HG03354 (cell line): ENCODE results near the gene TMEM88.

Experiments used
- ATAC-seq: cut with Tn5 transposase; IDR thresholded peaks from one replicate; pipeline ENCODE4 v1.9.1; 2021; ENCODE audit warnings: mild to moderate bottlenecking; ENCODE audit not compliant: unreplicated experiment, poor library complexity, severe bottlenecking

The TMEM88 gene

DNA sequence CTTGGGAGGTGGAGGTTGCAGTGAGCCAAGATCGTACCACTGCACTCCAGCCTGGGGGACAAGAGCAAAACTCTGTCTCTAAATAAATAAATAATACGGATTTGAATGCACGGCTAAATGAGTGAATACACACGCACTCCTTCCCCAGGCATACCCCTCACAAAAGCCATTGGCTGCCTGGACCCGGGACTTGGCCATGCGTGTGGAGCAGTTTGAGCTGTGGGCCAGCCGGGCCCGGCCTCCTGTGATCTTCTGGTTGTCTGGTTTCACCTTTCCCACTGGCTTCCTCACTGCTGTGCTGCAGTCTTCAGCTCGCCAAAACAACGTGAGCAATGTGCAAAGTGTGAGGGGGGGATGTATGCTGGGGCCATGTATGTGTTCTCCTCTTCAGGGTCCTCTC is 22.4 kb upstream of the TMEM88 start:
- ATAC-seq = no peak

DNA sequence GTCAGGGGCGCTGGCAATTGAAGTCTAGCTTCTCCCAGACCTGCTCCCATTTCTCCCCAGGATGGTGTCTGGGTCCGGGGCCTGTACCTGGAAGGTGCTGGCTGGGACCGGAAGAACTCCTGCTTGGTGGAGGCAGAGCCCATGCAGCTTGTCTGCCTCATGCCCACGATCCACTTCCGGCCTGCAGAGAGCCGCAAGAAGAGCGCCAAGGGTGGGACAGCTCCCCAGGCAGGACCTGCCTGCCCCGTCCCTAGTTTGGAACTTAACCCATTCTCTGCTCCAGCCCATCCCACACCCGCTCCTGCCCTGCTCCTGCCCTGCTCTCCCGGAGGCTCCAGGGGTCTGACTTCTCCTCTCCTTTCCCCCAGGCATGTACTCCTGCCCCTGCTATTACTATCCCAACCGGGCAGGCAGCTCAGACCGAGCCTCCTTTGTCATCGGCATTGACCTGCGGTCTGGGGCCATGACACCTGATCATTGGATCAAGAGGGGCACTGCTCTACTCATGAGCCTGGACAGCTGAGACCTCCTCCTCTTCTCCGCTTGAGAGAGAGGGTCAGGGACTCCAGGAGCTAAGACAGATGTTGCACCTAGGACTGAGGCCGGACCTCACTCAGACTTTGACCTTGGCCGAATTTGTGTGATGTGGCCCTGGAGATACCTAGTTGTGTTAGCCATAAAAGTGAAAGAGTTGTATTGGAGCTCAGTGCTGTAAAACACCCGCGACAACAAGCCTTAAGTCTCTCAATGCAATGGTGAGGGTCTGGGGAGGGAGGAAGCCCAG is 21.7 kb upstream of the TMEM88 start:
- no peak for ATAC-seq

DNA sequence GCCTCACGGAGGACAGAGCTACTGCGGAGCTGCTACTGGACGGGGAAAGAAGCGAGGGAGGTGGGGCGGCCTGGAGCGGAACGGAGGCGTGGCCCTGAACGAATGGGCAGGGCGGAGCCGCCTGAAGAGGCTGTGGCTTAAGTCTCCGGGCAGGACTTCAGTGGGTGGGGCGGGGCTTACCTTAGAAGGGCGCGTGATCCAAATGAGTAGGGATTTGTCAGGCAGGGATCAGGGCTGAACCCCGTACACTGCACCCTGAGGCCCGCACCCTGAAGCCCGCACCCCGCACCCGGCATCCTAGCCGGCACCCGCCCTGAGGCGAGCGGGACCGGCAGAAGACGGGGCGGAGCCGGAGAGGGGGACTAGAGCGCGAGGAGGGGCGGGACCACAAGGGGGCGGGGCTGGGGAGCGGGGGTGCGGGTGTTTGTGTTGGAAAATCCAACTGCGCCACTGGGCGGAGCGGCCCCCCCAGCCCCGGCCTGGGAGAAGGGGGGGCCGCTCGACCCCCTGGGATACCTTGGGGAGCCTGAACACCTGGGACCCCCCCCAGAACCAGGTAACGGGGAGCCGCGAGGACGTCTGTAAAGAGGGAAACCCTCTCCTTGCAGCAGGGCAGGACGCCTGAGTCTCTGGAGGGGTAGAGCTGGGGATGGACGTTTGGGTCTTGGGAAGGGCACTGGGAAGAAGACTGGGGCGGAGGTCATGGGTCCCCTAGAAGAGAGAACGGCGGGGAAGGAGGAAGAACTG is 20.9 kb upstream of the TMEM88 start, which contains the start of gene KDM6B:
Gene KDM6B, plus strand, starts transcription at position 423 of the 747 bp plus-strand sequence. CDS start 11,338 bp downstream, outside the sequence.
- ATAC-seq = peak; percentile 53

DNA sequence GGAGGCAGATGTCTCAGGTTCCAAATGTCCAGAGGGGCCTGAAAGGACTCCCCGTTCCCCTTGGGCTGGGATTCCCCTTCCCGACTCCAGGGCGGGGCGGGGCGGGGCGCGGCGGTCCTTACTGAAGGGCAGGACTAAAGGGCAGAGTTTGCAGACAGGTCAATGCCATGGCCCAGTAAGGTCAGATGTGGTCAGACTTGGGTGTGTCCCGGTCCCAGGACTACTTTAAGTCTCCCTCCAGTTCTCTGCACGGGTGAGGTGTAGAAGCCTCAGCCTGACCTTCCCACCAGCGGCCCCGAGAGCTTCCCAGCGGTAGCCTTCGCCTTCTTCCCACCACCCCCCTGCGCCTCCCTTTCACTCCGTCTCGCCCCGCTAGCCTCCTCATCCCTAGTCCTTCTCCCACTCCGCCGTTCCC is 20.3 kb upstream of the TMEM88 start:
- no peak for ATAC-seq

DNA sequence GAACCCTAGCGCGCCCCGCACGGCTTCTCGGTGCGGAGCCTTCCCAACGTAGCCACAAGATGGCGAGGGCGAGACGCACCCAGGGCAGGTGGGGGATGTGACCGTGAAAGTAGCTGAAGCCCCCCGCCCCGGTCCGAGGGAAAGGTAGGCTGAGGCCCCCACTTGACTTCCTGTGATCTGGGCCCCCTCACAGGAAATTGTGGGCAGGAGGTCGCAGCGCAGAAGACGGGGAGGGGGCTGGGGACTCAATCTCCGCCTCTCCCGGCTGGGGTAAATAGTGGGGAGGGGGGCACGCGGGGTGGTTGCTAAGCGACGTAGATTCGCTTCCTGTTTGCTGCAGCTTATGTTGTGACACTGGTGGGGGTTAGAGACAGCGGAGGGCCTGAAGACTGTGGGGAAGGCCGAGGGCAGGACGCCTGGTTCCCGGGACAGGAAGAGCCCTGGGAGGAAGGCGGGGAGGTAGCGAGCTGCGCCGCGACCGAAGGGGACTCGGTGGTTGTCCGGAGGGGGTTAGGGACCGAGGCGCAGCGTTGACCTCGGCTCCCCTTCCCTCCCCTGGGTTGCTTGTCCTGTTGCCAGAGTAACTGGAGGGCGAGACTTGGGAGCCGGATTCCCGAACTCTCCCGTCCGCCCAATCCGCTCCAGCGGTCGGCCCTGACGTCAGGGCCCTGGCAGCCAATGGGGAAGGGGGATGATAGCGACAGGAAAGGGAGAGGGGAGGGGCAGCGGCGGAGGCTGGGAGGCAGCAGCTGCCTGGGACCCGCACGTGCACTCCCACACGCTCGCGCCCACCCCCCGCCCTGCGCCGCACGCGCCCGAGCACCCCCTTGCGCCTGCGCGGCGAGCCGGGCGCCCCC is 19.7 kb upstream of the TMEM88 start:
- peak; percentile 44 for ATAC-seq

- ATAC-seq = peak; percentile 37
These were observed 18.9 kb upstream of the TMEM88 start for GRCh38 chr17:7835814-7836595.

GRCh38 chr17:7836596-7837407 is 18.1 kb upstream of the TMEM88 start:
- ATAC-seq = no peak

DNA sequence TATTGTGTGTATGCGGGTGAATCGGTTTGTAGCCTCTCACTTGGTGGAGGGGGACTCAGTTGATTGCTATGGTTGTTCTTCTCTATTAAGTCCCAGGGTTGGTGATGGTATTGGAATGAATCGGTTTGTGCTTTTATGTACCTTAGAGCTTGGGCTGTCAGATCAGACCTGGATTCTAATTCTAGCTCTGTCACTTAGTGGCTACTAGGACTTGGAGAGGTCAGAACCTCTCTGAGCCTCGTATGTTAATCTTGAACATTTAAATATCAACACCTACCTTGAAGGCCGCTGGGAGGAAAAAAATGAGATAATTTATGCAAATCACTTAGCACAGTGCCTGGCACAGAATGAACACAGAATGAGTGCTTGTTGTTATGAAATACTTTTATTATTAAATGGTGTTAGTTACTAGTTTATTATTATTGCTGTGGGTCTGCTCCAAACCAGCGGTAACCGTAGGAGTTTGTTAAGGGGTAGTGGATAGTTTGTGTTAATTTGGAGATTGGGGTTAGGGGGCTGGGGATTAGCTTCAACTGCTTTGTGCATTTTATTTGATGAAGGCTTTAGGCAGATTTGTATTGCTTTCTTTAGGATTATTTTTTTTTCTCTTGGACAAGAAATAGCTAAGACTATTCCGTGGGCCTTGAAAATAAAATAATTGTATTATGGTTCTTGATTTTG is 17.3 kb upstream of the TMEM88 start:
- no peak for ATAC-seq

DNA sequence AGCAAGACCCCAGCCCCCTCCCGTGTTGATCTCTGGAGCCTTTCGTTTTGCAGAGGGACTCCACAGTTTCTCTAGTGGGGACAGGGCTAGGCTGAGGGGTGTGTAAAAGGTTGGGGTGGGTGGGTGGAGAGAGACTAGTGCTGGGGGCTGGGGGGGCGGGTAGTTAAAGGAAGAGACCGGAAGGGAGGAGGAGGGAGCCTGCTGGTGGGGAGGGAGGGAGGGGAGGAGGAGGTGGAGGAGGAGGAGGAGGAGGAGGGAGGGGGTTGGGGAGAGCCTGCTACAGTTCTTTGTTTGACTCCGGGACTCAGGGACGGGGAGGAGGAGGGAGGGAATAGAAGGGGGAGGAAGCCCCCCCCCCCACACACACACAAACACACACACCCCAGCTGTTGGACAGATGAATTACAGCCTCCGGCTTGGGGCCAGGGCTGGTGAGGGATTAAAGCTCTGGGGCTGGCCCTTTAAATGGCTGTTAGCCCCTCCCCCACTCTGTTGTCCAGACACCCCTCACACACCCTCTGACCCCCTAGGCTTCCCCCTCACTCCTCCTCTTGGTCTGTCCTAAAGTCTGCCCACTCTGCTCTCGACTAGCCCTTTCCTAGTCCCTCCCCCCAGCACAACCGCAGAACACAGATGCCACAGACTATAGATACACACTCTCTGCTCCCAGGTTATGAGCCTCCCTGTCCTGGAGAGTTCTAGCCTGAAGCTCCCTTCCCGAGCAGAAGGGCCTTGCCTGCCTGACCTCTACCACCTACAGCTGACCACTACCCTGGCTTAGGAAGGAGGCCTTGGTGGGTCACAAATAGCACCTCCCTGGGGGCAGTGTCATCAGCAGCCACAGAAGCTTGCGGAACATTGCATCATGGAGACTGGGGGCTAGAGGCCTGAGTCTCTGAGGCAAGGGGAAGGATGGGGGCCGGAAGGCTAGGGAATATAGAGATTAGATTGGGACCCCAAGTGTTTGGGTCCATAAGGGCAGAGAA is 16.5 kb upstream of the TMEM88 start:
- no peak for ATAC-seq

- no peak for ATAC-seq
These were observed 15.5 kb upstream of the TMEM88 start for GRCh38 chr17:7839190-7839875.

DNA sequence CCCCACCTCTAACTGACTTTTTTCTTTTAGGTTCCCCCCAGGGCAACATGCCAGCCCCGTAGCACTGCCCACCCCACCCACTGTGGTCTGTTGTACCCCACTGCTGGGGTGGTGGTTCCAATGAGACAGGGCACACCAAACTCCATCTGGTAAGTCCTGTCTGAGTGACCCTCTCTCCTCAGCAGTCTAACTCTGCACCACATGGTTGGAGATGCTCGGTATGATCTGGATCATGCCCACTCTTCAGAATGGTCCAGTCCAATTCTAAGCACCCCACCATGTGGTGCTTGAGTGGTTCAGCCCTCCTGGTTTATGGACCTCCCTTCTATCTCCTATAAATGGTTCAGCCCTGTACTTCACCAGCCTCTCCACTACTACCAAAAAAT is 15.0 kb upstream of the TMEM88 start:
- ATAC-seq = no peak

DNA sequence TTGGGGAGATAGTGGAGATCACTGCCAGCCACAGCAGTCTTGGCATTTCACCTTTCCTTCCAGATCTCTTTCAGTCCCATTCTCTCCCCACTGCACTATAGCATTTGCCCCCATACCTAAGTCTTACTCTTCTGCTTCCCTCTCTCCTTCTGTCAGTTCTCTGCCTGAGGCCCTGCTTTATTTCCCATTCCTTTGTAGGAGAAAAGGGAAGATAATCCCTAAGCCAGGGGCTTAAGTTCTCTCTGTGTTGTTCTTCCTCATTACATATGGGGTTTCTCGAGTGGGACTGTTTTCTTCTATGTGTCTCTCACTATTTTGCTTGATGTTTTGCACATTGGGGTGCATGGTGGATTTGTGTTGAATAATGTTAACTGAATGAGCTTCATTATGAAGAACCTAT is 14.4 kb upstream of the TMEM88 start:
- no peak for ATAC-seq

DNA sequence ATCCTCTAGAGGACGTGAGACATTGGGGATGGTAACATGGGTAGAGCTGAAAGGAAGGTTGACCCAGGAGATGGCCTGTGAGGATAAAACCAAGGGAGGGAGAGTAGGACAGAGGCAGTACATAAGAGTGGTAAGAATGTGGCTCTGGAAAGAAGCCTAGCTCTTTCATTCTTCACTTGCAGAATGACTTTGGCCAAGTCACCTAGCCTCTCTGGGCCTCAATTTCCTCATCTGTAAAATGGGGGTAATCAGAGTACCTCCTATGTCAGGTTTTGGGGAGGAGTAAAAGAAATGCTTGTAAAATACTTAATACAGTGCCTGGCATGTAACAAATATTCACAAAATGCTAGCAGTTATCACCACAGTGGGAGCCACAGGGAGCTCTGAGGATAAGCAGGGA is 14.0 kb upstream of the TMEM88 start:
- no peak for ATAC-seq

DNA sequence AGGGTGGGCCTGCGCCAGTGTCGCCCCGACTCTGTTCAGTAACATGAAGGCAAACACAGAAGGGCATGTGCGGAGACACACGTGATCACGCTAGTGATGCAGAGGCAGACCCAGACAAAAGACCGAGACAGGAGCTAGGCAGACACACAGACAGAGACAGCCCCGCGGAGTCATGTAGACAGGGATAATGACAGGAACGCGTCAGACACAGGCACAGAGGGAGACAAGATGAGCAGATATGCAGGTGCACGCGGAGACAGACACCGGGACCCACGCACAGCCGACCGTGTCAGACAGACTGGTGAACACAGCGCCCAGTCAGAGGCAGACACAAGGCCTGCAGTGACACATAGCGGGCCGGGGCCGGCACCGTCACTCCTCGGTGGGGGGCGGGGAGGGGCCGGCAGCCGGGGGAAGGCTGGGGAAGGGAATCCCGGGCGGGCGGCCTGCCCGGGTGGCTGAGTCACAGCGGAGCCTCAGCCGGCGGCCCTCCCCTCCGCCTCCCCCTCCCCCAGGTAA is 13.4 kb upstream of the TMEM88 start:
- ATAC-seq = no peak

DNA sequence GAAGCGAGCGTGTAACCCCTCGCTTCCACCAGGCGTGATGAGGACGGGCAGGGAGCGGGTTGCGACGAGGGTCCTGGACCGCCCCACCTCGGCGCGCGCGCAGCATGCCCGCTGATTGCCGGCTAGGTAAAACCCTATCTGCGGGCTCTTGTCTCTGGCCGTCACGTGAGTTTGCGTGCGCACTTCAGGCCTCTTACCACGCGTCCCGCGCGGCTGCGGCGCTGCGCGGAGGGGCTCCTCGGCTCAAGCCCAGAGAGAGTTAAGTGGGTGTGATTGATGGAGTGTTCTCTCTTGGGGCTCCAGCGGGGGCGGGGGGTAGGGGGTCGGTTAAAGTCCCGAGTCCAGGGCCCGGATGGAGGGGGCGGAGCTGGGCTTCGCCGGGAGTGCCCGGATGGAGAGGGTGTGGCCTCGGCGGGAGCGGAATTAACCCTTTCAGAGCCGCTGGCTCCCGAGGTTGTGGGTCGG is 12.9 kb upstream of the TMEM88 start:
- no peak for ATAC-seq
